Fibroblast of skin of back (primary cell): ENCODE results near the gene OLFML2A.
"Not testable (repeated sequence)": the region's sequence is repeated elsewhere in the genome, so short reads cannot be mapped to it uniquely, and the experiment has no call there.

ENCODE experiments used
- DNase-seq: peaks from one replicate; pipeline ENCODE4 v3.0.0-alpha.2; 2013

OLFML2A gene

GRCh38 chr9:124761710-124762109 is 15.2 kb upstream of the OLFML2A start:
- DNase-seq, result no peak

- DNase-seq, result no peak
Observed at GRCh38 chr9:124762633-124763032, 14.3 kb upstream of the OLFML2A start.

- DNase-seq, result no peak
Observed at GRCh38 chr9:124764774-124765438, 12.0 kb upstream of the OLFML2A start.

GRCh38 chr9:124765439-124765835 is 11.5 kb upstream of the OLFML2A start:
- no peak for DNase-seq

GRCh38 chr9:124766326-124766725 is 10.6 kb upstream of the OLFML2A start:
- DNase-seq, result no peak

GRCh38 chr9:124766815-124767554 is 9.9 kb upstream of the OLFML2A start:
- DNase-seq, result no peak

- no peak for DNase-seq
Observed at GRCh38 chr9:124767821-124768220, 9.1 kb upstream of the OLFML2A start.

GRCh38 chr9:124768334-124768733 is 8.6 kb upstream of the OLFML2A start:
- no peak for DNase-seq

GRCh38 chr9:124768750-124769548 is 8.0 kb upstream of the OLFML2A start:
- no peak for DNase-seq

- no peak for DNase-seq
Observed at GRCh38 chr9:124769549-124770358, 7.2 kb upstream of the OLFML2A start.

- no peak for DNase-seq
Observed at GRCh38 chr9:124770359-124771020, 6.4 kb upstream of the OLFML2A start.

- peak; percentile 95 for DNase-seq
Observed at GRCh38 chr9:124771021-124771866, 5.7 kb upstream of the OLFML2A start, which contains the start of gene NR6A1. NR6A1 (minus strand) TSS chr9:124771311.

- DNase-seq, result peak; percentile 76
Observed at GRCh38 chr9:124771867-124772679, 4.9 kb upstream of the OLFML2A start.

GRCh38 chr9:124772877-124773276 is 4.1 kb upstream of the OLFML2A start:
- not testable (repeated sequence) for DNase-seq

GRCh38 chr9:124773473-124774128 is 3.3 kb upstream of the OLFML2A start:
- DNase-seq, result no peak

- peak; percentile 78 for DNase-seq
Observed at GRCh38 chr9:124774129-124774978, 2.6 kb upstream of the OLFML2A start.

- no peak for DNase-seq
Observed at GRCh38 chr9:124776618-124776953, 347 bp upstream of the OLFML2A start.

- no peak for DNase-seq
Observed at GRCh38 chr9:124778575-124779367, 1.8 kb downstream of the OLFML2A start.
